Measurements from ENCODE around the gene CTNNBL1.
"Not testable (repeated sequence)": the region's sequence is repeated elsewhere in the genome, so short reads cannot be mapped to it uniquely, and the experiment has no call there.

The CTNNBL1 gene

GRCh38 chr20:37677969-37678861 lies 15.6 kb upstream of the CTNNBL1 start:
- DNase-seq (ENCODE audit: low read depth in 1 of 2, low spot score in 1 of 2): no peak
- H3K27me3 ChIP-seq (ENCODE audit: insufficient read depth, poor library complexity, severe bottlenecking): peaks cover 4% of the 10 kb centered on the region
- TF ChIP-seq POLR2AphosphoS5 (IDR thresholded peaks at IDR 0.05; ENCODE audit: low read depth) (no peak), SPI1 (IDR thresholded peaks at IDR 0.05; ENCODE audit: borderline replicate concordance, low read depth) (no peak)
- H3K27ac ChIP-seq (replicated peaks): no peak overlapping the region
- no peak overlapping the region for H3K4me3 ChIP-seq (replicated peaks; ENCODE audit: insufficient read depth, low read length)

- DNase-seq (ENCODE audit: low read depth in 1 of 2, low spot score in 1 of 2); H3K27ac ChIP-seq (replicated peaks); H3K27me3 ChIP-seq (ENCODE audit: insufficient read depth, poor library complexity, severe bottlenecking); H3K4me3 ChIP-seq (replicated peaks; ENCODE audit: insufficient read depth, low read length): not testable (repeated sequence)
These were observed 14.1 kb upstream of the CTNNBL1 start for GRCh38 chr20:37679751-37680150.

- no peak for DNase-seq (ENCODE audit: low read depth in 1 of 2, low spot score in 1 of 2)
- Histone ChIP-seq H3K4me3 (replicated peaks; ENCODE audit: insufficient read depth, low read length) (no peak overlapping the region), H3K27me3 (ENCODE audit: insufficient read depth, poor library complexity, severe bottlenecking) (peaks cover 4% of the 10 kb centered on the region), H3K27ac (replicated peaks) (no peak overlapping the region)
- TF ChIP-seq CTCF (IDR thresholded peaks at IDR 0.05; ENCODE audit: insufficient read depth, low read length) (no peak), POLR2AphosphoS5 (IDR thresholded peaks at IDR 0.05; ENCODE audit: low read depth) (no peak), GABPA (IDR thresholded peaks at IDR 0.05; ENCODE audit: low read depth) (no peak), SPI1 (IDR thresholded peaks at IDR 0.05; ENCODE audit: borderline replicate concordance, low read depth) (no peak), REST (IDR thresholded peaks at IDR 0.05; ENCODE audit: insufficient replicate concordance, low read depth) (no peak)
These were observed 13.4 kb upstream of the CTNNBL1 start for GRCh38 chr20:37680420-37680819.

GRCh38 chr20:37681384-37682112 lies 12.3 kb upstream of the CTNNBL1 start:
- DNase-seq (ENCODE audit: low read depth in 1 of 2, low spot score in 1 of 2): no peak
- TF ChIP-seq CTCF (IDR thresholded peaks at IDR 0.05; ENCODE audit: insufficient read depth, low read length) (no peak), POLR2AphosphoS5 (IDR thresholded peaks at IDR 0.05; ENCODE audit: low read depth) (no peak), GABPA (IDR thresholded peaks at IDR 0.05; ENCODE audit: low read depth) (no peak), REST (IDR thresholded peaks at IDR 0.05; ENCODE audit: insufficient replicate concordance, low read depth) (peak; percentile 74)
- Histone ChIP-seq H3K27ac (replicated peaks) (no peak overlapping the region), H3K4me3 (replicated peaks; ENCODE audit: insufficient read depth, low read length) (no peak overlapping the region), H3K27me3 (ENCODE audit: insufficient read depth, poor library complexity, severe bottlenecking) (peaks cover 2% of the 10 kb centered on the region)

- H3K27ac ChIP-seq (replicated peaks); DNase-seq (ENCODE audit: low read depth in 1 of 2, low spot score in 1 of 2); H3K27me3 ChIP-seq (ENCODE audit: insufficient read depth, poor library complexity, severe bottlenecking); H3K4me3 ChIP-seq (replicated peaks; ENCODE audit: insufficient read depth, low read length): not testable (repeated sequence)
These were observed 10.7 kb upstream of the CTNNBL1 start for GRCh38 chr20:37683146-37683545.
